Measurements from ENCODE around the gene NUPR1. TPM values are rescaled to one million over a fixed set of nuclear protein-coding genes. Genes with fewer than 3 reads are reported as not detected.

NUPR1 gene
- total RNA-seq (40.3 TPM), polyA plus RNA-seq (ENCODE audit: insufficient read depth in 1 of 8, insufficient read length in 8 of 8, low replicate concordance in 1 of 8) (10 to 100 TPM; 27.1 to 56.7 (median 38.6) TPM)
- long read RNA-seq, donor 1, full-length matches to known transcripts = 14 of 14 reads
- long read RNA-seq, donor 1, partial matches to known transcripts = 0 of 14 reads
- long read RNA-seq, donor 1, other reads (novel, unspliced or antisense) = 0 of 14 reads
- long read RNA-seq, donor 2, full-length matches to known transcripts = 4 of 4 reads
- long read RNA-seq, donor 2, partial matches to known transcripts = 0 of 4 reads
- long read RNA-seq, donor 2, other reads (novel, unspliced or antisense) = 0 of 4 reads
- long read RNA-seq, donor 3, full-length matches to known transcripts = 27 of 37 reads
- long read RNA-seq, donor 3, partial matches to known transcripts = 10 of 37 reads
- long read RNA-seq, donor 3, other reads (novel, unspliced or antisense) = 0 of 37 reads
- long read RNA-seq, donor 4, full-length matches to known transcripts = 18 of 18 reads
- long read RNA-seq, donor 4, partial matches to known transcripts = 0 of 18 reads
- long read RNA-seq, donor 4, other reads (novel, unspliced or antisense) = 0 of 18 reads
- long read RNA-seq, donor 5, full-length matches to known transcripts = 88 of 96 reads
- long read RNA-seq, donor 5, partial matches to known transcripts = 8 of 96 reads
- long read RNA-seq, donor 5, other reads (novel, unspliced or antisense) = 0 of 96 reads
- long read RNA-seq, donor 6, full-length matches to known transcripts = 57 of 57 reads
- long read RNA-seq, donor 6, partial matches to known transcripts = 0 of 57 reads
- long read RNA-seq, donor 6, other reads (novel, unspliced or antisense) = 0 of 57 reads
- long read RNA-seq, donor 7, full-length matches to known transcripts = 45 of 45 reads
- long read RNA-seq, donor 7, partial matches to known transcripts = 0 of 45 reads
- long read RNA-seq, donor 7, other reads (novel, unspliced or antisense) = 0 of 45 reads
- long read RNA-seq, donor 8, full-length matches to known transcripts = 41 of 41 reads
- long read RNA-seq, donor 8, partial matches to known transcripts = 0 of 41 reads
- long read RNA-seq, donor 8, other reads (novel, unspliced or antisense) = 0 of 41 reads
- long read RNA-seq, donor 9, full-length matches to known transcripts = 26 of 26 reads
- long read RNA-seq, donor 9, partial matches to known transcripts = 0 of 26 reads
- long read RNA-seq, donor 9, other reads (novel, unspliced or antisense) = 0 of 26 reads
- long read RNA-seq, donor 10, full-length matches to known transcripts = 33 of 33 reads
- long read RNA-seq, donor 10, partial matches to known transcripts = 0 of 33 reads
- long read RNA-seq, donor 10, other reads (novel, unspliced or antisense) = 0 of 33 reads
- long read RNA-seq, donor 11, full-length matches to known transcripts = 34 of 47 reads
- long read RNA-seq, donor 11, partial matches to known transcripts = 13 of 47 reads
- long read RNA-seq, donor 11, other reads (novel, unspliced or antisense) = 0 of 47 reads

GRCh38 chr16:28538733-28539596, at the start of gene NUPR1:
NUPR1 (minus strand) TSS chr16:28538974; CDS start chr16:28538907, 67 bp downstream.
- Histone ChIP-seq H3K36me3 (ENCODE audit: control insufficient read depth, insufficient read depth, low read length) (peaks cover 2% of the 10 kb centered on the region), H3K9me3 (replicated peaks; ENCODE audit: control insufficient read depth, low read depth, low read length) (no peaks in the 10 kb centered on the region), H3K4me3 (ENCODE audit: low read length) (peak within 1 kb of the TSS; percentile 37), H3K4me1 (ENCODE audit: control insufficient read depth, insufficient read depth, low read length) (peaks cover 21% of the 10 kb centered on the region), H3K27ac (ENCODE audit: low read length) (peak within 1 kb of the TSS; percentile 82), H3K27me3 (ENCODE audit: control insufficient read depth, insufficient read depth, low read length) (no peaks in the 10 kb centered on the region)
- WGBS (ENCODE audit: insufficient coverage) = 8% methylated on average over 13 of the region's 22 CpGs
- peak; percentile 99 for DNase-seq

GRCh38 chr16:28587386-28587785, 48.6 kb upstream of the NUPR1 start:
- no peak for DNase-seq
- Histone ChIP-seq H3K4me1 (ENCODE audit: control insufficient read depth, insufficient read depth, low read length) (no peaks in the 10 kb centered on the region), H3K36me3 (ENCODE audit: control insufficient read depth, insufficient read depth, low read length) (peaks cover 58% of the 10 kb centered on the region), H3K9me3 (replicated peaks; ENCODE audit: control insufficient read depth, low read depth, low read length) (no peaks in the 10 kb centered on the region), H3K4me3 (ENCODE audit: low read length) (no peak overlapping the region), H3K27ac (ENCODE audit: low read length) (no peak overlapping the region), H3K27me3 (ENCODE audit: control insufficient read depth, insufficient read depth, low read length) (no peaks in the 10 kb centered on the region)
- 96% methylated on average over 7 of the region's 8 CpGs for WGBS (ENCODE audit: insufficient coverage)

GRCh38 chr16:28586466-28586865, 47.7 kb upstream of the NUPR1 start:
- 77% methylated on average over 3 of the region's 3 CpGs for WGBS (ENCODE audit: insufficient coverage)
- no peak overlapping the region for H3K4me3 ChIP-seq (ENCODE audit: low read length)
- peaks cover 63% of the 10 kb centered on the region for H3K36me3 ChIP-seq (ENCODE audit: control insufficient read depth, insufficient read depth, low read length)

GRCh38 chr16:28585674-28586073, 46.9 kb upstream of the NUPR1 start:
- no peak overlapping the region for H3K27ac ChIP-seq (ENCODE audit: low read length)
- WGBS (ENCODE audit: insufficient coverage) = 86% methylated on average over 9 of the region's 11 CpGs
- no peak for DNase-seq

More at GRCh38 chr16:28586466-28586865, 47.7 kb upstream of the NUPR1 start:
- Histone ChIP-seq H3K9me3 (replicated peaks; ENCODE audit: control insufficient read depth, low read depth, low read length) (no peaks in the 10 kb centered on the region), H3K4me1 (ENCODE audit: control insufficient read depth, insufficient read depth, low read length) (no peaks in the 10 kb centered on the region), H3K27ac (ENCODE audit: low read length) (no peak overlapping the region), H3K27me3 (ENCODE audit: control insufficient read depth, insufficient read depth, low read length) (no peaks in the 10 kb centered on the region)
- DNase-seq = no peak

GRCh38 chr16:28580726-28581315, 42.0 kb upstream of the NUPR1 start:
- Histone ChIP-seq H3K9me3 (replicated peaks; ENCODE audit: control insufficient read depth, low read depth, low read length) (no peaks in the 10 kb centered on the region), H3K27me3 (ENCODE audit: control insufficient read depth, insufficient read depth, low read length) (no peaks in the 10 kb centered on the region), H3K27ac (ENCODE audit: low read length) (no peak overlapping the region), H3K4me3 (ENCODE audit: low read length) (no peak overlapping the region), H3K36me3 (ENCODE audit: control insufficient read depth, insufficient read depth, low read length) (peaks cover 31% of the 10 kb centered on the region), H3K4me1 (ENCODE audit: control insufficient read depth, insufficient read depth, low read length) (no peaks in the 10 kb centered on the region)
- DNase-seq = no peak
- WGBS (ENCODE audit: insufficient coverage) = 95% methylated on average over 13 of the region's 15 CpGs

More at GRCh38 chr16:28585674-28586073, 46.9 kb upstream of the NUPR1 start:
- no peaks in the 10 kb centered on the region for H3K27me3 ChIP-seq (ENCODE audit: control insufficient read depth, insufficient read depth, low read length)
- H3K4me1 ChIP-seq (ENCODE audit: control insufficient read depth, insufficient read depth, low read length) = no peaks in the 10 kb centered on the region
- H3K36me3 ChIP-seq (ENCODE audit: control insufficient read depth, insufficient read depth, low read length) = peaks cover 65% of the 10 kb centered on the region
- no peaks in the 10 kb centered on the region for H3K9me3 ChIP-seq (replicated peaks; ENCODE audit: control insufficient read depth, low read depth, low read length)
- H3K4me3 ChIP-seq (ENCODE audit: low read length) = no peak overlapping the region

- Histone ChIP-seq H3K4me1 (ENCODE audit: control insufficient read depth, insufficient read depth, low read length) (peaks cover 19% of the 10 kb centered on the region), H3K27ac (ENCODE audit: low read length) (no peak overlapping the region), H3K27me3 (ENCODE audit: control insufficient read depth, insufficient read depth, low read length) (no peaks in the 10 kb centered on the region), H3K9me3 (replicated peaks; ENCODE audit: control insufficient read depth, low read depth, low read length) (no peaks in the 10 kb centered on the region), H3K4me3 (ENCODE audit: low read length) (no peak overlapping the region), H3K36me3 (ENCODE audit: control insufficient read depth, insufficient read depth, low read length) (no peaks in the 10 kb centered on the region)
- DNase-seq = no peak
- WGBS (ENCODE audit: insufficient coverage) = 72% methylated on average over 3 of the region's 8 CpGs
These were observed 36.8 kb upstream of the NUPR1 start for GRCh38 chr16:28575446-28576109.

- Histone ChIP-seq H3K4me3 (ENCODE audit: low read length) (no peak overlapping the region), H3K27ac (ENCODE audit: low read length) (no peak overlapping the region), H3K4me1 (ENCODE audit: control insufficient read depth, insufficient read depth, low read length) (peaks cover 19% of the 10 kb centered on the region), H3K36me3 (ENCODE audit: control insufficient read depth, insufficient read depth, low read length) (no peaks in the 10 kb centered on the region), H3K27me3 (ENCODE audit: control insufficient read depth, insufficient read depth, low read length) (no peaks in the 10 kb centered on the region), H3K9me3 (replicated peaks; ENCODE audit: control insufficient read depth, low read depth, low read length) (no peaks in the 10 kb centered on the region)
- WGBS (ENCODE audit: insufficient coverage) = no CpG with 5 or more reads among the region's 2 CpGs
- no peak for DNase-seq
These were observed 36.2 kb upstream of the NUPR1 start for GRCh38 chr16:28574925-28575324.

Measured in muscle of leg (tissue), 16 donors.